HG03571 (cell line): ENCODE measurements around the gene SIX5.

Experiments used
- ATAC-seq: cut with Tn5 transposase; IDR thresholded peaks from one replicate; pipeline ENCODE4 v1.9.1; 2021; ENCODE audit not compliant: unreplicated experiment

The SIX5 gene

DNA sequence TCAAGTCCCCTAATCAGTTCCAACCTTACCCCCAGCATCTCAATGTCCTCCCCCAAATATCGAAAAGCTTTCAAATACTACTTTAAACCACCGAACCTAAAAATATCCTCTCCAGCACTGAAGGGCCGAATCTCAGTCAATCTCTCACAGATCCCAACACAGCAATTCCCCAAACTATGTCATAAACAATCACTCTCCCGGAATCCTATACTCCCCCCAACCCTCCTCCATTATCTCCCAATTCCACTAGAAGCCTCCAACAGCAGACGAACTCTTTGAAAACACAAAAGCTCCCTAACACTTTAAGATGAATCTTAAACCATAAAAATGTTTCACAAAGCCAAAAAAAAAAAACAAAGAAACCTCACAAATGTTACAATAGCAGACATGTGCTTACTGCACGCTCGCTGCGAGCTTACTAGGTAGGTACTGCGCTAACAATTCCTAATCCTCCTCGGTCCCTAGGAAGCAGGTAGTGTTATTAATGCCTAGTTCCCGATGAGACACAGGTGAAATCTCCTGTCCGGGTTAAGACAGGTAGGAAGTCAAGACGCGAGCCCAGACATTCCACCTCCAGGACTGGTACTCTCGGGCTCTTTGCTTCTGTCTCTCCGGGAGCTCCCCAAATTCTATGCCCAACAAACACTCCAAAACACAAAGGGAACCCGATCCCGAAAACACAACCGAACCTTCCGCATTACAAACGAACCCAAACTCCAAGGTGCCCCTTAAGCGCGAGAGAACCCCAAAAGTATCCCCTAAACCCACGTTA is 52.5 kb downstream of the SIX5 start:
- no peak for ATAC-seq

- no peak for ATAC-seq
These were observed 53.9 kb downstream of the SIX5 start for GRCh38 chr19:45715139-45715538.
